IPS-11a (cell line): Measurements from ENCODE around the gene ELP4.
"Not testable (repeated sequence)": the region's sequence is repeated elsewhere in the genome, so short reads cannot be mapped to it uniquely, and the experiment has no call there.

Source experiments
- H3K4me3 ChIP-seq: one replicate; pipeline ENCODE4 v1.5.1; 2013; ENCODE audit warnings: low read depth, low read length, control low read depth

ELP4 gene

GRCh38 chr11:31692466-31692865, 182.9 kb downstream of the ELP4 start:
- no peak overlapping the region for H3K4me3 ChIP-seq

- H3K4me3 ChIP-seq: not testable (repeated sequence)
Measured at GRCh38 chr11:31697049-31697448, 187.5 kb downstream of the ELP4 start.

- H3K4me3 ChIP-seq: no peak overlapping the region
Measured at GRCh38 chr11:31699066-31699465, 189.5 kb downstream of the ELP4 start.

GRCh38 chr11:31702966-31703365, 193.4 kb downstream of the ELP4 start:
- H3K4me3 ChIP-seq: no peak overlapping the region

GRCh38 chr11:31706357-31706756, 196.8 kb downstream of the ELP4 start:
- H3K4me3 ChIP-seq: no peak overlapping the region

- H3K4me3 ChIP-seq: no peak overlapping the region
Measured at GRCh38 chr11:31711137-31711536, 201.6 kb downstream of the ELP4 start.

GRCh38 chr11:31712851-31713250, 203.3 kb downstream of the ELP4 start:
- H3K4me3 ChIP-seq: no peak overlapping the region

- no peak overlapping the region for H3K4me3 ChIP-seq
Measured at GRCh38 chr11:31714840-31715239, 205.3 kb downstream of the ELP4 start.

- H3K4me3 ChIP-seq: no peak overlapping the region
Measured at GRCh38 chr11:31720225-31720624, 210.7 kb downstream of the ELP4 start.

GRCh38 chr11:31720671-31721365, 211.3 kb downstream of the ELP4 start:
- no peak overlapping the region for H3K4me3 ChIP-seq

- H3K4me3 ChIP-seq: no peak overlapping the region
Measured at GRCh38 chr11:31722754-31723153, 213.2 kb downstream of the ELP4 start.

- no peak overlapping the region for H3K4me3 ChIP-seq
Measured at GRCh38 chr11:31725176-31725575, 215.6 kb downstream of the ELP4 start.

- no peak overlapping the region for H3K4me3 ChIP-seq
Measured at GRCh38 chr11:31728432-31728831, 218.9 kb downstream of the ELP4 start.

GRCh38 chr11:31740131-31740530, 230.6 kb downstream of the ELP4 start:
- no peak overlapping the region for H3K4me3 ChIP-seq

- H3K4me3 ChIP-seq: not testable (repeated sequence)
Measured at GRCh38 chr11:31740731-31741368, 231.3 kb downstream of the ELP4 start.

GRCh38 chr11:31747581-31747980, 238.0 kb downstream of the ELP4 start:
- no peak overlapping the region for H3K4me3 ChIP-seq

- no peak overlapping the region for H3K4me3 ChIP-seq
Measured at GRCh38 chr11:31757260-31757835, 247.8 kb downstream of the ELP4 start.

- H3K4me3 ChIP-seq: no peak overlapping the region
Measured at GRCh38 chr11:31761636-31762035, 252.1 kb downstream of the ELP4 start.

GRCh38 chr11:31763296-31763695, 253.7 kb downstream of the ELP4 start:
- H3K4me3 ChIP-seq: no peak overlapping the region

GRCh38 chr11:31764261-31764660, 254.7 kb downstream of the ELP4 start:
- no peak overlapping the region for H3K4me3 ChIP-seq

GRCh38 chr11:31764766-31765165, 255.2 kb downstream of the ELP4 start:
- H3K4me3 ChIP-seq: no peak overlapping the region

GRCh38 chr11:31767066-31767465, 257.5 kb downstream of the ELP4 start:
- H3K4me3 ChIP-seq: no peak overlapping the region
